Uterus (tissue), 2 donors: ENCODE measurements around the gene S100A2.

Experiments used
- POLR2A ChIP-seq, 2 donors: fragments of 450-650 bp; IDR thresholded peaks; one replicate each; pipeline ENCODE4 v1.6.1; 2016; ENCODE audit warnings: antibody characterized with exemption in 2 of 2, mild to moderate bottlenecking in 1 of 2, moderate library complexity in 1 of 2
- TF ChIP-seq, protein P1 (sequence below), 4 experiments: fragments of 200-600 bp in 2 of 4; fragments of 450-650 bp in 2 of 4; sonication (generic) in 2 of 4; IDR thresholded peaks; one replicate each; pipeline ENCODE4 v1.5.1; 2016 to 2019; ENCODE audit warnings: antibody characterized with exemption in 4 of 4, mild to moderate bottlenecking in 2 of 4, moderate library complexity in 1 of 4

GRCh38 chr1:153586347-153586746, 20.7 kb upstream of the S100A2 start:
- TF ChIP-seq, protein P1, sequence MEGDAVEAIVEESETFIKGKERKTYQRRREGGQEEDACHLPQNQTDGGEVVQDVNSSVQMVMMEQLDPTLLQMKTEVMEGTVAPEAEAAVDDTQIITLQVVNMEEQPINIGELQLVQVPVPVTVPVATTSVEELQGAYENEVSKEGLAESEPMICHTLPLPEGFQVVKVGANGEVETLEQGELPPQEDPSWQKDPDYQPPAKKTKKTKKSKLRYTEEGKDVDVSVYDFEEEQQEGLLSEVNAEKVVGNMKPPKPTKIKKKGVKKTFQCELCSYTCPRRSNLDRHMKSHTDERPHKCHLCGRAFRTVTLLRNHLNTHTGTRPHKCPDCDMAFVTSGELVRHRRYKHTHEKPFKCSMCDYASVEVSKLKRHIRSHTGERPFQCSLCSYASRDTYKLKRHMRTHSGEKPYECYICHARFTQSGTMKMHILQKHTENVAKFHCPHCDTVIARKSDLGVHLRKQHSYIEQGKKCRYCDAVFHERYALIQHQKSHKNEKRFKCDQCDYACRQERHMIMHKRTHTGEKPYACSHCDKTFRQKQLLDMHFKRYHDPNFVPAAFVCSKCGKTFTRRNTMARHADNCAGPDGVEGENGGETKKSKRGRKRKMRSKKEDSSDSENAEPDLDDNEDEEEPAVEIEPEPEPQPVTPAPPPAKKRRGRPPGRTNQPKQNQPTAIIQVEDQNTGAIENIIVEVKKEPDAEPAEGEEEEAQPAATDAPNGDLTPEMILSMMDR (IDR thresholded peaks at IDR 0.05) = no peak
- no peak for TF ChIP-seq POLR2A (IDR thresholded peaks at IDR 0.05)
